Adrenal gland (tissue), 12 donors: ENCODE measurements around the gene GCNT2. TPM values are rescaled to one million over a fixed set of nuclear protein-coding genes. Genes with fewer than 3 reads are reported as not detected.
A peak's percentile ranks its signal among the peaks of the same experiment; 100 is the strongest.
"Not testable (repeated sequence)": the region's sequence is repeated elsewhere in the genome, so short reads cannot be mapped to it uniquely, and the experiment has no call there.

Experiments used
- DNase-seq, 7 donors: peaks; one replicate each; pipeline ENCODE4 v3.0.0-alpha.2; 2019 to 2020
- H3K27ac ChIP-seq, 5 donors: fragments of 200-600 bp; sonication (generic) in 4 of 5; 1 replicate in 3 of 5; 2 replicates in 2 of 5; pipeline versions ENCODE4 v1.5.1 to v1.8.0; 2016 to 2020; ENCODE audit warnings: mild to moderate bottlenecking in 1 of 5
- H3K27me3 ChIP-seq: fragments of 200-600 bp; 2 replicates; pipeline ENCODE4 v1.8.0; 2021
- H3K36me3 ChIP-seq, 2 donors: fragments of 200-600 bp; replicated peaks in 1 of 2; 1 replicate in 1 of 2; 2 replicates in 1 of 2; pipeline versions ENCODE4 v1.5.1 to v1.8.0; 2018 to 2022
- H3K4me1 ChIP-seq, 2 donors: fragments of 200-600 bp; replicated peaks in 1 of 2; 1 replicate in 1 of 2; 2 replicates in 1 of 2; pipeline versions ENCODE4 v1.5.1 to v1.8.0; 2018 to 2021
- H3K4me3 ChIP-seq, 4 donors: fragments of 200-600 bp; sonication (generic) in 3 of 4; one replicate each; pipeline ENCODE4 v1.5.1; 2016 to 2018
- H3K9me3 ChIP-seq, 3 donors: fragments of 200-600 bp; sonication (generic) in 1 of 3; replicated peaks in 1 of 3; 1 replicate in 2 of 3; 2 replicates in 1 of 3; pipeline versions ENCODE4 v1.5.1 to v1.8.0; 2016 to 2021
- CTCF ChIP-seq, 6 experiments: fragments of 450-650 bp in 4 of 6; fragments of 200-600 bp in 2 of 6; sonication (generic) in 1 of 6; IDR thresholded peaks; 1 replicate in 5 of 6; 2 replicates in 1 of 6; pipeline versions ENCODE4 v1.5.1 to v1.8.0; 2016 to 2021; ENCODE audit warnings: antibody characterized with exemption in 6 of 6, mild to moderate bottlenecking in 2 of 6, moderate library complexity in 1 of 6
- POLR2A ChIP-seq, 2 donors: fragments of 450-650 bp; IDR thresholded peaks; one replicate each; pipeline ENCODE4 v1.6.1; 2017; ENCODE audit warnings: antibody characterized with exemption in 2 of 2, mild to moderate bottlenecking in 2 of 2, moderate library complexity in 1 of 2
- WGBS, 4 donors: extraction: QIAGEN DNeasy Blood & Tissue Kit in 2 of 4; methylation state at CpG; one replicate each; pipeline versions ENCODE4 v1.1.5 to v1.1.7; 2013 to 2017; 5-methylcytosine and 5-hydroxymethylcytosine counted together
- intact Hi-C, 2 donors: fragments of 100-400 bp; cut with DNase I; formaldehyde crosslinking; loops; one replicate each; pipeline versions ENCODE4 v1.14.1 to v1.15.0; 2022 to 2023
- polyA plus RNA-seq, 3 donors: library from polyadenylated mRNA; stranded (reverse); fragments of 200-250 nt in 2 of 3; fragments of 350-450 nt in 1 of 3; fragmentation: Illumina TruSeq in 1 of 3; extraction: RNeasy Lipid Tissue Mini Kit (QIAGEN cat#74804) in 1 of 3; gene quantifications; one replicate each; pipeline ENCODE4 v1.2.3, GENCODE V29; 2013 to 2014
- total RNA-seq, 9 donors: library from RNA; depleted of rRNA in 4 of 9; stranded (reverse); fragments of >200 nt in 4 of 9; fragments of 120-200 nt in 1 of 9; fragmentation: NEBNext Ultra II Directional in 1 of 9; extraction: Animal tissue kit (Norgen Biotek cat#: 25700) in 1 of 9; gene quantifications; one replicate each; pipeline versions ENCODE4 v1.1.0 to v1.2.4, GENCODE V29; 2013 to 2023
- donor health status: healthy with polysubstance abuse.
- donor health status: Bipolar disorder and iron deficiency.
- donor health status: DM: yes; HTN: yes; CAD: no.
- donor health status: DM: no; HTN: no; CAD: no.
- donor health status: DM: no; HTN: no; CAD: no.
- donor health status: DM: yes; HTN: yes; CAD: no.

The GCNT2 gene
- total and polyA plus RNA-seq, 12 donors = 0.27 to 4.0 (median 1.7) TPM

- intact Hi-C loops = no loop called here
- no peak overlapping the region for H3K4me3 ChIP-seq
- 56 to 67% (median 63%) methylated on average over 12 of the region's 12 CpGs for WGBS, 4 donors
- H3K27ac ChIP-seq = no peak overlapping the region
- no peak for DNase-seq
- no peaks in the 10 kb centered on the region for H3K9me3 ChIP-seq
- no peaks in the 10 kb centered on the region for H3K27me3 ChIP-seq
- no peaks in the 10 kb centered on the region for H3K4me1 ChIP-seq
- no peak for TF ChIP-seq POLR2A (IDR thresholded peaks at IDR 0.05)
- TF ChIP-seq CTCF (IDR thresholded peaks at IDR 0.05) = no peak
- H3K36me3 ChIP-seq = no peaks in the 10 kb centered on the region
These were observed 134.4 kb downstream of the GCNT2 start for GRCh38 chr6:10655508-10656055.

GRCh38 chr6:10658910-10659698 lies 138.0 kb downstream of the GCNT2 start:
- Histone ChIP-seq H3K4me3 (no peak overlapping the region), H3K27ac (no peak overlapping the region), H3K36me3 (no peaks in the 10 kb centered on the region), H3K27me3 (no peaks in the 10 kb centered on the region), H3K4me1 (no peaks in the 10 kb centered on the region), H3K9me3 (no peaks in the 10 kb centered on the region)
- WGBS, 4 donors = 75 to 88% (median 81%) methylated on average over 23 to 24 of the region's 24 CpGs
- DNase-seq = no peak
- TF ChIP-seq POLR2A (IDR thresholded peaks at IDR 0.05) (no peak), CTCF (IDR thresholded peaks at IDR 0.05) (no peak)
- intact Hi-C loops = no loop called here

- TF ChIP-seq CTCF (IDR thresholded peaks at IDR 0.05) (no peak), POLR2A (IDR thresholded peaks at IDR 0.05) (no peak)
- WGBS, 4 donors = 76 to 80% (median 79%) methylated on average over 7 to 48 of the region's 48 CpGs
- Histone ChIP-seq H3K27me3 (no peaks in the 10 kb centered on the region), H3K4me3 (no peak overlapping the region), H3K4me1 (no peaks in the 10 kb centered on the region), H3K36me3 (no peaks in the 10 kb centered on the region), H3K27ac (no peak overlapping the region), H3K9me3 (no peaks in the 10 kb centered on the region)
- intact Hi-C loops = no loop called here
- peak in 2 of 7 donors; percentile 15 to 16 for DNase-seq
These were observed 138.7 kb downstream of the GCNT2 start for GRCh38 chr6:10659699-10660348.

- intact Hi-C loops, H3K27me3 ChIP-seq, DNase-seq, H3K4me1 ChIP-seq, H3K36me3 ChIP-seq, H3K4me3 ChIP-seq, H3K27ac ChIP-seq, H3K9me3 ChIP-seq: not testable (repeated sequence)
- 83 to 92% (median 85%) methylated on average over 11 of the region's 11 CpGs for WGBS, 4 donors
These were observed 139.5 kb downstream of the GCNT2 start for GRCh38 chr6:10660431-10661191.
